ENCODE measurements around the gene MAP1S.

MAP1S gene

DNA sequence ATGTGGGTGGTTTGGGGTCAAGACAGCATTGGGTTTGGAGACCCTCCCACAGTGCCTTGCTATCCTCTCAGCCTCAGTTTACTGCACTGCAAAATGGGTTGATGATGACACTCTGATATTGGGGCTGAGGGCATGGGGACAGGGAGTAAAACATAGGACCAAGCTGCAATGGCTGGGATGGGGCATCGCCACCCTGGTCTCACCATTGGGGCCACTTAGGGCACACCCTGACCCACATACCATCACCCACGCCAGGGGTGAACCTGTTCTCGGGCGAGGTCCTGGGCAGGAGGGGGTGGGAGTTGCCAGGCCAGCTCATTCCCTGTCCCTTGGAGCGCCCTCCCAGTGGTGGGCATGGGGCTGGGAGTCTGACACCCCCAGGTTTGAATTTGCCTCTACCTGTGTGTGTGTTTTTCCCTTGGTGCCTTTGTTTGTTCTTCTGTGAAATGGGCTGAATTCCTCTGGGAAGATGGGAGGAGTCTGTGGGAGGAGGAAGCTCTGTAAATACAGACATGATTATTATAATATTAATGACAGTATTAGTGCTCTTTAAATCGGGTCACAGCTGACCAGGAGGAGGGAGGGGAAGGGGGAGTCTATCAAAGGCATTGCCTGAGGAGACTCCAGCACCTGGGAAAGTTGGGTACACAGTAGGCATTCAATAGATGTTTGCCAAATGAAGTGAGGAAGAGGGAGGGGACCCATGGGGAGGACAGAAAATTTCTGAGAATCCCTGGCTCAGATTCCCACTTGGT, 29.8 kb downstream of the MAP1S start:
- Histone ChIP-seq H3K36me3 (no peaks in the 10 kb centered on the region), H3K4me3 (no peak overlapping the region), H3K9me3 (no peaks in the 10 kb centered on the region), H3K4me1 (peaks cover 0 to 14% (median 9%) of the 10 kb centered on the region in 4 donors), H3K27ac (no peak overlapping the region), H3K27me3 (peaks cover 0 to 8% of the 10 kb centered on the region in 2 donors)
- intact Hi-C loops (cut with DNase I; ENCODE audit: low total_unique reads) = no loop called here
- no peak for DNase-seq
- TF ChIP-seq, protein P1, sequence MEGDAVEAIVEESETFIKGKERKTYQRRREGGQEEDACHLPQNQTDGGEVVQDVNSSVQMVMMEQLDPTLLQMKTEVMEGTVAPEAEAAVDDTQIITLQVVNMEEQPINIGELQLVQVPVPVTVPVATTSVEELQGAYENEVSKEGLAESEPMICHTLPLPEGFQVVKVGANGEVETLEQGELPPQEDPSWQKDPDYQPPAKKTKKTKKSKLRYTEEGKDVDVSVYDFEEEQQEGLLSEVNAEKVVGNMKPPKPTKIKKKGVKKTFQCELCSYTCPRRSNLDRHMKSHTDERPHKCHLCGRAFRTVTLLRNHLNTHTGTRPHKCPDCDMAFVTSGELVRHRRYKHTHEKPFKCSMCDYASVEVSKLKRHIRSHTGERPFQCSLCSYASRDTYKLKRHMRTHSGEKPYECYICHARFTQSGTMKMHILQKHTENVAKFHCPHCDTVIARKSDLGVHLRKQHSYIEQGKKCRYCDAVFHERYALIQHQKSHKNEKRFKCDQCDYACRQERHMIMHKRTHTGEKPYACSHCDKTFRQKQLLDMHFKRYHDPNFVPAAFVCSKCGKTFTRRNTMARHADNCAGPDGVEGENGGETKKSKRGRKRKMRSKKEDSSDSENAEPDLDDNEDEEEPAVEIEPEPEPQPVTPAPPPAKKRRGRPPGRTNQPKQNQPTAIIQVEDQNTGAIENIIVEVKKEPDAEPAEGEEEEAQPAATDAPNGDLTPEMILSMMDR (IDR thresholded peaks at IDR 0.05) = no peak

DNA sequence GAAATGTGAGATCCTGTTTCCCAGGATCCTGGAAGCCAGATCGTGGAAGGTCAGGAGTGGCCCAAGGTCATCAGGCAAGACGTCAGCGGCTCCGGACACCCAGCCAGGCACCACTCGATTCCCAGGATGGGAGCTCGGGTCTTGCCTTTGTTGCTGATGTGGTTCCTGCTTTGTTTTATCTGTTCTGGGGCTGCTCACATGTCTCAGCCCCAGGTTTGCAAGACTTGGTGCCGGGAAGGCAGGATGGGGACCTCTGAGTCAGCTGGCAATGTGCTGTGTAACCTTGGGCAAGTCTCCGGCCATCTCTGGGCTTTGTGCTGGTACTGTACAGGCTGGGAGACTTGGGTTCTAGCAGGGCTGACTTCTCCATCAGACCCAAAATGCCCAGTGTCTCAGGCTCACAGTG, 30.6 kb downstream of the MAP1S start:
- H3K36me3 ChIP-seq = no peaks in the 10 kb centered on the region
- TF ChIP-seq, protein P1 (IDR thresholded peaks at IDR 0.05) = no peak
- no peak overlapping the region for H3K4me3 ChIP-seq
- intact Hi-C loops (cut with DNase I; ENCODE audit: low total_unique reads) = no loop called here
- no peak overlapping the region for H3K27ac ChIP-seq
- H3K9me3 ChIP-seq = no peaks in the 10 kb centered on the region
- peaks cover 0 to 14% (median 9%) of the 10 kb centered on the region in 4 donors for H3K4me1 ChIP-seq
- no peak for DNase-seq
- H3K27me3 ChIP-seq = peaks cover 0 to 8% of the 10 kb centered on the region in 2 donors

DNA sequence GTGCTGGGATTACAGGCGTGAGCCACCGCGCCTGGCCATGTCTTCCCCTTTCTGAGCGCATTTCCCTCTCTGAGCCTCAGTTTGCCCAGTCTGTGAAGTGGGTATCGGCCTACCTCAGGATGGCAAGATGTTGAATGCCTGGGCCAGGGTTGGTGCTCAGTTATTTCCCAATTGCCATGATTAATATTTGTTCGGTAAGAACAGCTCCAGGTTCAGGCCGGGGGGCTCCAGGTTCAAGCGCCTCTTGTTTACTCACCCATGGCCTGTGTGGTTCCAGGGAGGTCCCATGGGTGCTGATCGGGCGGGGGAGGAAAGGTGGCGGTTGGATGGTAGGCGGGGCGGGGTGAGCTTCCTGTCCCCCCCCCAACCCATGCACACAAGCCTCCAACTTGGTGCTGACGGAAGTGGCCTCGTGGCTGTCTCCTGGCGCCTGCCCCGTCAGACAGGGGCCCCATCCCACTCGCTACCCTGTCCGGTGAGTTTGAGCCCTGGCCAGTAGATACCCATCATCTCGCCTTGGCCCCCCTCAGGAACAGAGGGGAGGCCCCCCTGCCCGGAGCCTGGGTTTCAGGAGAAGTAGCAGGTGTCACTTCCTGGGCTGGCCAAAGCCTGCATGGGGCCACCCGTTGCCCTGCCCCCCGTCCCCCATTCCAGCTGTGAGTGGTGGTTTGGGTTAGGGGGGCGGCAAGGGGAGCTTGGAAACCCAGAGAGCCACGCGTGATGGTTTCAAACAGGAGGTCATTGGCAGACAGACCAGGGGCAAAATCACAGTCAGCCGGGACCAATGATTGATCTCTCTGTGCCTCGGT, 32.0 kb downstream of the MAP1S start, which contains the start of gene FCHO1:
FCHO1 (plus strand) TSS at position 375 of the 809 bp plus-strand sequence. CDS start 3,688 bp downstream, outside the sequence.
- H3K27ac ChIP-seq = no peak within 1 kb of the TSS
- peaks cover 0 to 19% (median 9%) of the 10 kb centered on the region in 4 donors for H3K4me1 ChIP-seq
- intact Hi-C loops (cut with DNase I; ENCODE audit: low total_unique reads) = no loop called here
- no peak within 1 kb of the TSS for H3K4me3 ChIP-seq
- H3K36me3 ChIP-seq = no peaks in the 10 kb centered on the region
- no peaks in the 10 kb centered on the region for H3K9me3 ChIP-seq
- TF ChIP-seq, protein P1 (IDR thresholded peaks at IDR 0.05) = no peak
- H3K27me3 ChIP-seq = peaks cover 0 to 8% of the 10 kb centered on the region in 2 donors
- peak; percentile 35 to 71 for DNase-seq

- intact Hi-C loops (cut with DNase I; ENCODE audit: low total_unique reads) = no loop called here
- TF ChIP-seq, protein P1 (IDR thresholded peaks at IDR 0.05) = no peak
- Histone ChIP-seq H3K27ac (no peak overlapping the region), H3K4me1 (peaks cover 0 to 19% (median 10%) of the 10 kb centered on the region in 4 donors), H3K4me3 (no peak overlapping the region), H3K9me3 (no peaks in the 10 kb centered on the region), H3K27me3 (peaks cover 0 to 8% of the 10 kb centered on the region in 2 donors), H3K36me3 (no peaks in the 10 kb centered on the region)
- DNase-seq = no peak
These were observed 32.6 kb downstream of the MAP1S start for GRCh38 chr19:17751912-17752273.

- H3K9me3 ChIP-seq = no peaks in the 10 kb centered on the region
- H3K27ac ChIP-seq = no peak overlapping the region
- intact Hi-C loops (cut with DNase I; ENCODE audit: low total_unique reads) = no loop called here
- H3K36me3 ChIP-seq = no peaks in the 10 kb centered on the region
- no peak overlapping the region for H3K4me3 ChIP-seq
- H3K4me1 ChIP-seq = peaks cover 0 to 12% (median 7%) of the 10 kb centered on the region in 4 donors
- no peak for DNase-seq
- TF ChIP-seq, protein P1 (IDR thresholded peaks at IDR 0.05) = no peak
- peaks cover 0 to 8% of the 10 kb centered on the region in 2 donors for H3K27me3 ChIP-seq
These were observed 33.8 kb downstream of the MAP1S start for GRCh38 chr19:17752865-17753639.
